ENCODE results near the gene GSTT2B.
"Not testable (repeated sequence)": the region's sequence is repeated elsewhere in the genome, so short reads cannot be mapped to it uniquely, and the experiment has no call there.

The GSTT2B gene

GRCh38 chr22:23940166-23940565 lies 20.8 kb downstream of the GSTT2B start:
- not testable (repeated sequence) for H3K27ac Mint-ChIP-seq; H3K36me3 Mint-ChIP-seq (ENCODE audit: low read depth); DNase-seq (ENCODE audit: low spot score); H3K4me1 Mint-ChIP-seq (ENCODE audit: low read depth); H3K4me3 Mint-ChIP-seq; H3K9me3 Mint-ChIP-seq
- peaks cover 19% of the 10 kb centered on the region for H3K27me3 Mint-ChIP-seq (ENCODE audit: low read depth)

- no peak for DNase-seq (ENCODE audit: low spot score)
- Mint-ChIP-seq H3K27me3 (ENCODE audit: low read depth) (peaks cover 13% of the 10 kb centered on the region), H3K36me3 (ENCODE audit: low read depth) (no peaks in the 10 kb centered on the region), H3K4me1 (ENCODE audit: low read depth) (peaks cover 4% of the 10 kb centered on the region), H3K9me3 (no peaks in the 10 kb centered on the region), H3K4me3 (no peak overlapping the region), H3K27ac (no peak overlapping the region)
These were observed 22.0 kb downstream of the GSTT2B start for GRCh38 chr22:23939017-23939357.

GRCh38 chr22:23938328-23939016 lies 22.5 kb downstream of the GSTT2B start:
- no peak for DNase-seq (ENCODE audit: low spot score)
- Mint-ChIP-seq H3K4me1 (ENCODE audit: low read depth) (peaks cover 4% of the 10 kb centered on the region), H3K9me3 (no peaks in the 10 kb centered on the region), H3K27me3 (ENCODE audit: low read depth) (peaks cover 12% of the 10 kb centered on the region), H3K27ac (no peak overlapping the region), H3K36me3 (ENCODE audit: low read depth) (no peaks in the 10 kb centered on the region), H3K4me3 (no peak overlapping the region)

GRCh38 chr22:23926561-23926960 lies 34.4 kb downstream of the GSTT2B start:
- Mint-ChIP-seq H3K4me3 (no peak overlapping the region), H3K4me1 (ENCODE audit: low read depth) (peaks cover 4% of the 10 kb centered on the region), H3K27ac (no peak overlapping the region), H3K36me3 (ENCODE audit: low read depth) (no peaks in the 10 kb centered on the region), H3K9me3 (peaks cover 18% of the 10 kb centered on the region), H3K27me3 (ENCODE audit: low read depth) (peaks cover 6% of the 10 kb centered on the region)
- no peak for DNase-seq (ENCODE audit: low spot score)

GRCh38 chr22:23925020-23925606 lies 35.9 kb downstream of the GSTT2B start:
- H3K27me3 Mint-ChIP-seq (ENCODE audit: low read depth): peaks cover 6% of the 10 kb centered on the region
- H3K4me1 Mint-ChIP-seq (ENCODE audit: low read depth): peaks cover 4% of the 10 kb centered on the region
- DNase-seq (ENCODE audit: low spot score): no peak
- peaks cover 12% of the 10 kb centered on the region for H3K9me3 Mint-ChIP-seq
- no peak overlapping the region for H3K27ac Mint-ChIP-seq
- H3K36me3 Mint-ChIP-seq (ENCODE audit: low read depth): no peaks in the 10 kb centered on the region
- H3K4me3 Mint-ChIP-seq: no peak overlapping the region

- peaks cover 6% of the 10 kb centered on the region for H3K27me3 Mint-ChIP-seq (ENCODE audit: low read depth)
- peaks cover 12% of the 10 kb centered on the region for H3K9me3 Mint-ChIP-seq
- peaks cover 4% of the 10 kb centered on the region for H3K4me1 Mint-ChIP-seq (ENCODE audit: low read depth)
- no peaks in the 10 kb centered on the region for H3K36me3 Mint-ChIP-seq (ENCODE audit: low read depth)
- no peak overlapping the region for H3K27ac Mint-ChIP-seq
- no peak for DNase-seq (ENCODE audit: low spot score)
- H3K4me3 Mint-ChIP-seq: no peak overlapping the region
These were observed 38.1 kb downstream of the GSTT2B start for GRCh38 chr22:23922921-23923320.

- H3K4me1 Mint-ChIP-seq (ENCODE audit: low read depth); H3K27me3 Mint-ChIP-seq (ENCODE audit: low read depth); H3K36me3 Mint-ChIP-seq (ENCODE audit: low read depth); DNase-seq (ENCODE audit: low spot score); H3K4me3 Mint-ChIP-seq; H3K27ac Mint-ChIP-seq: not testable (repeated sequence)
- H3K9me3 Mint-ChIP-seq: peaks cover 12% of the 10 kb centered on the region
These were observed 39.3 kb downstream of the GSTT2B start for GRCh38 chr22:23921586-23922201.

GRCh38 chr22:23920267-23920611 lies 40.8 kb downstream of the GSTT2B start:
- H3K27me3 Mint-ChIP-seq (ENCODE audit: low read depth); H3K4me1 Mint-ChIP-seq (ENCODE audit: low read depth); H3K27ac Mint-ChIP-seq; H3K4me3 Mint-ChIP-seq; H3K9me3 Mint-ChIP-seq; H3K36me3 Mint-ChIP-seq (ENCODE audit: low read depth); DNase-seq (ENCODE audit: low spot score): not testable (repeated sequence)

GRCh38 chr22:23915290-23915689 lies 45.7 kb downstream of the GSTT2B start:
- no peak for DNase-seq (ENCODE audit: low spot score)
- no peaks in the 10 kb centered on the region for H3K9me3 Mint-ChIP-seq
- peaks cover 3% of the 10 kb centered on the region for H3K36me3 Mint-ChIP-seq (ENCODE audit: low read depth)
- no peak overlapping the region for H3K4me3 Mint-ChIP-seq
- H3K27ac Mint-ChIP-seq: no peak overlapping the region
- H3K4me1 Mint-ChIP-seq (ENCODE audit: low read depth): peaks cover 7% of the 10 kb centered on the region
- no peaks in the 10 kb centered on the region for H3K27me3 Mint-ChIP-seq (ENCODE audit: low read depth)

GRCh38 chr22:23913661-23914353 lies 47.2 kb downstream of the GSTT2B start:
- H3K27ac Mint-ChIP-seq: peak overlapping the region; percentile 99
- H3K4me1 Mint-ChIP-seq (ENCODE audit: low read depth): peaks cover 7% of the 10 kb centered on the region
- peak overlapping the region; percentile 87 for H3K4me3 Mint-ChIP-seq
- no peaks in the 10 kb centered on the region for H3K9me3 Mint-ChIP-seq
- DNase-seq (ENCODE audit: low spot score): peak; percentile 100
- H3K36me3 Mint-ChIP-seq (ENCODE audit: low read depth): peaks cover 3% of the 10 kb centered on the region
- H3K27me3 Mint-ChIP-seq (ENCODE audit: low read depth): no peaks in the 10 kb centered on the region

- Mint-ChIP-seq H3K4me3 (peak overlapping the region; percentile 87), H3K27me3 (ENCODE audit: low read depth) (no peaks in the 10 kb centered on the region), H3K27ac (peak overlapping the region; percentile 99), H3K4me1 (ENCODE audit: low read depth) (peaks cover 7% of the 10 kb centered on the region), H3K9me3 (no peaks in the 10 kb centered on the region), H3K36me3 (ENCODE audit: low read depth) (peaks cover 3% of the 10 kb centered on the region)
- DNase-seq (ENCODE audit: low spot score): peak; percentile 15
These were observed 47.7 kb downstream of the GSTT2B start for GRCh38 chr22:23913306-23913660.

- no peak overlapping the region for H3K4me3 Mint-ChIP-seq
- no peaks in the 10 kb centered on the region for H3K27me3 Mint-ChIP-seq (ENCODE audit: low read depth)
- H3K27ac Mint-ChIP-seq: no peak overlapping the region
- DNase-seq (ENCODE audit: low spot score): no peak
- H3K9me3 Mint-ChIP-seq: no peaks in the 10 kb centered on the region
- peaks cover 3% of the 10 kb centered on the region for H3K36me3 Mint-ChIP-seq (ENCODE audit: low read depth)
- H3K4me1 Mint-ChIP-seq (ENCODE audit: low read depth): peaks cover 7% of the 10 kb centered on the region
These were observed 48.6 kb downstream of the GSTT2B start for GRCh38 chr22:23912293-23912903.

- no peaks in the 10 kb centered on the region for H3K9me3 Mint-ChIP-seq
- no peak for DNase-seq (ENCODE audit: low spot score)
- peaks cover 1% of the 10 kb centered on the region for H3K27me3 Mint-ChIP-seq (ENCODE audit: low read depth)
- peaks cover 3% of the 10 kb centered on the region for H3K36me3 Mint-ChIP-seq (ENCODE audit: low read depth)
- no peak overlapping the region for H3K27ac Mint-ChIP-seq
- peaks cover 7% of the 10 kb centered on the region for H3K4me1 Mint-ChIP-seq (ENCODE audit: low read depth)
- H3K4me3 Mint-ChIP-seq: no peak overlapping the region
These were observed 49.5 kb downstream of the GSTT2B start for GRCh38 chr22:23911318-23911980.

Data from T-helper 2 cell treated with Interferon-gamma antibody and Interleukin-4, amounts not matched to agents 5 μg/mL and 100 μg/mL, for 36 hours (primary cell).